Stomach (tissue), 9 donors: ENCODE results near the gene TOMM34. TPM values are rescaled to one million over a fixed set of nuclear protein-coding genes. Genes with fewer than 3 reads are reported as not detected.

Experiments
- DNase-seq, 2 donors: peaks; one replicate each; pipeline versions ENCODE4 v3.0.0 to v3.0.0-alpha.2; 2013 to 2019
- H3K27ac ChIP-seq, 5 donors: fragments of 200-600 bp in 4 of 5; sonication (generic) in 4 of 5; one replicate each; pipeline ENCODE4 v1.5.1; 2013 to 2019; ENCODE audit warnings: mild to moderate bottlenecking in 1 of 5, moderate library complexity in 1 of 5
- H3K27me3 ChIP-seq, 3 donors: fragments of 200-600 bp; sonication (generic); one replicate each; pipeline ENCODE4 v1.5.1; 2017 to 2019; ENCODE audit warnings: mixed run types in 1 of 3
- H3K36me3 ChIP-seq, 4 donors: fragments of 200-600 bp; sonication (generic); 1 replicate in 3 of 4; 2 replicates in 1 of 4; pipeline ENCODE4 v1.5.1; 2016 to 2019
- H3K4me1 ChIP-seq, 4 donors: fragments of 200-600 bp; sonication (generic); one replicate each; pipeline ENCODE4 v1.5.1; 2016 to 2019
- H3K4me3 ChIP-seq, 4 donors: fragments of 200-600 bp; sonication (generic) in 3 of 4; one replicate each; pipeline ENCODE4 v1.5.1; 2016 to 2019; ENCODE audit warnings: mild to moderate bottlenecking in 1 of 4
- H3K9me3 ChIP-seq, 4 donors: fragments of 200-600 bp; sonication (generic); one replicate each; pipeline ENCODE4 v1.5.1; 2016 to 2019
- CTCF ChIP-seq, 7 experiments: fragments of 450-650 bp in 4 of 7; fragments of 200-600 bp in 3 of 7; sonication (generic) in 3 of 7; IDR thresholded peaks; one replicate each; pipeline ENCODE4 v1.5.1; 2016 to 2019; ENCODE audit warnings: antibody characterized with exemption in 7 of 7, control low read depth in 2 of 7, mild to moderate bottlenecking in 1 of 7
- EP300 ChIP-seq: sonication (generic); formaldehyde crosslinking; IDR thresholded peaks from one replicate; pipeline ENCODE4 v1.6.1; 2017; ENCODE audit warnings: antibody characterized with exemption
- POLR2A ChIP-seq, 4 donors: fragments of 450-650 bp; IDR thresholded peaks; one replicate each; pipeline ENCODE4 v1.6.1; 2016; ENCODE audit warnings: antibody characterized with exemption in 4 of 4, control low read depth in 2 of 4, mild to moderate bottlenecking in 1 of 4, moderate library complexity in 1 of 4
- POLR2AphosphoS5 ChIP-seq, 3 donors: sonication (generic); formaldehyde crosslinking; IDR thresholded peaks; one replicate each; pipeline ENCODE4 v1.6.1; 2016; ENCODE audit warnings: antibody characterized with exemption in 3 of 3
- WGBS, 5 donors: extraction: QIAGEN DNeasy Blood & Tissue Kit in 3 of 5; methylation state at CpG; one replicate each; pipeline versions ENCODE4 v1.1.5 to v1.1.7; 2013 to 2018; 5-methylcytosine and 5-hydroxymethylcytosine counted together
- intact Hi-C: fragments of 100-400 bp; cut with DNase I; formaldehyde crosslinking; loops from one replicate; pipeline ENCODE4 v1.15.1; 2023; ENCODE audit warnings: low total_unique reads
- polyA plus RNA-seq, 3 donors: library from polyadenylated mRNA; stranded (reverse); fragments of 200-250 nt; gene quantifications; one replicate each; pipeline ENCODE4 v1.2.3, GENCODE V29; 2013
- total RNA-seq, 5 donors: library from RNA; depleted of rRNA; stranded (reverse); fragments of >200 nt; gene quantifications; one replicate each; pipeline versions ENCODE4 v1.1.0 to v1.2.3, GENCODE V29; 2014 to 2016
- donor health status: healthy with polysubstance abuse.
- donor health status: Bipolar disorder and iron deficiency.
- donor health status: healthy.

The TOMM34 gene
- total and polyA plus RNA-seq, 8 donors = 1.7 to 15.7 (median 9.7) TPM

- no peaks in the 10 kb centered on the region for H3K27me3 ChIP-seq
- intact Hi-C loops = no loop called here
- peaks cover 0 to 9% (median 5%) of the 10 kb centered on the region in 4 donors for H3K36me3 ChIP-seq
- no peak for TF ChIP-seq POLR2A (IDR thresholded peaks at IDR 0.05)
- TF ChIP-seq CTCF (IDR thresholded peaks at IDR 0.05) = no peak
- TF ChIP-seq POLR2AphosphoS5 (IDR thresholded peaks at IDR 0.05) = no peak
- TF ChIP-seq EP300 = no peak
- no peak for DNase-seq
- H3K27ac ChIP-seq = peak overlapping the region in 4 of 5 donors; percentile 80 to 87 (median 84)
- no peaks in the 10 kb centered on the region for H3K9me3 ChIP-seq
- WGBS, 5 donors = 52 to 66% (median 56%) methylated on average over 4 of the region's 4 CpGs
- H3K4me1 ChIP-seq = peaks cover 11 to 42% (median 26%) of the 10 kb centered on the region in 4 donors
- peak overlapping the region in 1 of 4 donors; percentile 83 for H3K4me3 ChIP-seq
These were observed 1.0 kb upstream of the TOMM34 start for GRCh38 chr20:44961011-44961869.

- H3K27ac ChIP-seq = peak overlapping the region; percentile 80 to 87 (median 81)
- H3K4me1 ChIP-seq = peaks cover 7 to 42% (median 26%) of the 10 kb centered on the region in 4 donors
- no peak for TF ChIP-seq CTCF (IDR thresholded peaks at IDR 0.05)
- no peak for TF ChIP-seq POLR2A (IDR thresholded peaks at IDR 0.05)
- TF ChIP-seq POLR2AphosphoS5 (IDR thresholded peaks at IDR 0.05) = no peak
- TF ChIP-seq EP300 = no peak
- no peaks in the 10 kb centered on the region for H3K9me3 ChIP-seq
- H3K4me3 ChIP-seq = peak overlapping the region; percentile 75 to 88 (median 82)
- 3 to 5% (median 3%) methylated on average over 13 of the region's 13 CpGs for WGBS, 5 donors
- intact Hi-C loops = no loop called here
- DNase-seq = peak in 1 of 2 donors; percentile 66
- H3K36me3 ChIP-seq = peaks cover 10 to 25% (median 21%) of the 10 kb centered on the region in 4 donors
- no peaks in the 10 kb centered on the region for H3K27me3 ChIP-seq
These were observed 527 bp downstream of the TOMM34 start for GRCh38 chr20:44959638-44960102.

- 18 to 24% (median 19%) methylated on average over 8 of the region's 8 CpGs for WGBS, 5 donors
- TF ChIP-seq POLR2AphosphoS5 (IDR thresholded peaks at IDR 0.05) (no peak), CTCF (IDR thresholded peaks at IDR 0.05) (no peak), POLR2A (IDR thresholded peaks at IDR 0.05) (no peak), EP300 (no peak)
- intact Hi-C loops = no loop called here
These were observed 1.0 kb downstream of the TOMM34 start for GRCh38 chr20:44959082-44959637.

GRCh38 chr20:44958276-44958675 lies 1.9 kb downstream of the TOMM34 start:
- Histone ChIP-seq H3K27me3 (no peaks in the 10 kb centered on the region), H3K9me3 (no peaks in the 10 kb centered on the region), H3K4me3 (no peak overlapping the region), H3K36me3 (peaks cover 19 to 39% (median 35%) of the 10 kb centered on the region in 4 donors), H3K27ac (no peak overlapping the region), H3K4me1 (peaks cover 7 to 43% (median 26%) of the 10 kb centered on the region in 4 donors)
- no peak for DNase-seq
- intact Hi-C loops = no loop called here
- TF ChIP-seq POLR2A (IDR thresholded peaks at IDR 0.05) (no peak), EP300 (no peak), CTCF (IDR thresholded peaks at IDR 0.05) (no peak), POLR2AphosphoS5 (IDR thresholded peaks at IDR 0.05) (no peak)
- 91 to 98% (median 93%) methylated on average over 8 of the region's 8 CpGs for WGBS, 5 donors

More at GRCh38 chr20:44959082-44959637, 1.0 kb downstream of the TOMM34 start:
- H3K4me1 ChIP-seq = peaks cover 7 to 42% (median 26%) of the 10 kb centered on the region in 4 donors
- peaks cover 15 to 30% (median 26%) of the 10 kb centered on the region in 4 donors for H3K36me3 ChIP-seq
- peak overlapping the region in 4 of 5 donors; percentile 80 to 87 (median 84) for H3K27ac ChIP-seq
- DNase-seq = peak in 1 of 2 donors; percentile 16
- H3K4me3 ChIP-seq = peak overlapping the region; percentile 75 to 88 (median 82)
- no peaks in the 10 kb centered on the region for H3K27me3 ChIP-seq
- H3K9me3 ChIP-seq = no peaks in the 10 kb centered on the region
